Liver (tissue), 3 donors: Measurements from ENCODE around the gene PTPRN2.

Source experiments
- ATF3 ChIP-seq: IDR thresholded peaks from 2 replicates; pipeline ENCODE4 v1.6.1; 2016; ENCODE audit warnings: antibody characterized with exemption
- CTCF ChIP-seq: fragments of 150-350 bp; IDR thresholded peaks from 2 replicates; pipeline ENCODE4 v1.5.1; 2017; ENCODE audit warnings: improper control_type of control experiment, low read depth, low read length; ENCODE audit not compliant: missing input control
- GABPA ChIP-seq, 2 donors: IDR thresholded peaks in 1 of 2; conservative IDR thresholded peaks in 1 of 2; 2 replicates each; pipeline ENCODE4 v1.6.1; 2016; ENCODE audit warnings: antibody characterized with exemption in 2 of 2, mild to moderate bottlenecking in 1 of 2, moderate library complexity in 1 of 2
- NR2F2 ChIP-seq: IDR thresholded peaks from 2 replicates; pipeline ENCODE4 v1.6.1; 2016; ENCODE audit warnings: antibody characterized with exemption
- TAF1 ChIP-seq: conservative IDR thresholded peaks from 2 replicates; pipeline ENCODE4 v1.6.1; 2016; ENCODE audit warnings: antibody characterized with exemption, mild to moderate bottlenecking
- TF ChIP-seq, protein P1 (sequence below): IDR thresholded peaks from 2 replicates; pipeline ENCODE4 v1.6.1; 2016; ENCODE audit warnings: antibody characterized with exemption, mild to moderate bottlenecking
- donor health status: healthy.
- donor health status: healthy.

DNA sequence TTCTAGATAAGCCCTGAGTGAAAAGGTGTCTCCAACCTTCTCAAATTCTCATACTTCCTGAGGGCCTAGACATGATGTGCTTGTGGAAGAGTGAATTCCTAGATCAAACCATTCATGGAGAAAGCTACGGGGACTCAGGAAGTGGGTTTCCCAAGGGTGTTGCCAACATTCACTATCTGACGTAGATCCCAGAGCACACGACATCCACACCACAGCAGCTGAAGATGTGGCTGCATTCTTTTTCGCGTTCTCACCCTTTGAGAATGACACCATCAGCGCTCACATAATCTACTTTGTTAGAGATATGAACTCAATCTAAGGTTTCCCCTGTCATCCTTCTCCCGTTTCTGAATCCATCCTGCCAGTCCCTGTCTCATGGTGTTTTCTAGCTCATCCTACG is 960.0 kb downstream of the PTPRN2 start:
- TF ChIP-seq GABPA (IDR thresholded peaks at IDR 0.05 in 1 of 2, conservative IDR thresholded peaks at IDR 0.05 in 1 of 2) (no peak), NR2F2 (no peak), TAF1 (no peak), CTCF (no peak), ATF3 (no peak)
- TF ChIP-seq, protein P1, sequence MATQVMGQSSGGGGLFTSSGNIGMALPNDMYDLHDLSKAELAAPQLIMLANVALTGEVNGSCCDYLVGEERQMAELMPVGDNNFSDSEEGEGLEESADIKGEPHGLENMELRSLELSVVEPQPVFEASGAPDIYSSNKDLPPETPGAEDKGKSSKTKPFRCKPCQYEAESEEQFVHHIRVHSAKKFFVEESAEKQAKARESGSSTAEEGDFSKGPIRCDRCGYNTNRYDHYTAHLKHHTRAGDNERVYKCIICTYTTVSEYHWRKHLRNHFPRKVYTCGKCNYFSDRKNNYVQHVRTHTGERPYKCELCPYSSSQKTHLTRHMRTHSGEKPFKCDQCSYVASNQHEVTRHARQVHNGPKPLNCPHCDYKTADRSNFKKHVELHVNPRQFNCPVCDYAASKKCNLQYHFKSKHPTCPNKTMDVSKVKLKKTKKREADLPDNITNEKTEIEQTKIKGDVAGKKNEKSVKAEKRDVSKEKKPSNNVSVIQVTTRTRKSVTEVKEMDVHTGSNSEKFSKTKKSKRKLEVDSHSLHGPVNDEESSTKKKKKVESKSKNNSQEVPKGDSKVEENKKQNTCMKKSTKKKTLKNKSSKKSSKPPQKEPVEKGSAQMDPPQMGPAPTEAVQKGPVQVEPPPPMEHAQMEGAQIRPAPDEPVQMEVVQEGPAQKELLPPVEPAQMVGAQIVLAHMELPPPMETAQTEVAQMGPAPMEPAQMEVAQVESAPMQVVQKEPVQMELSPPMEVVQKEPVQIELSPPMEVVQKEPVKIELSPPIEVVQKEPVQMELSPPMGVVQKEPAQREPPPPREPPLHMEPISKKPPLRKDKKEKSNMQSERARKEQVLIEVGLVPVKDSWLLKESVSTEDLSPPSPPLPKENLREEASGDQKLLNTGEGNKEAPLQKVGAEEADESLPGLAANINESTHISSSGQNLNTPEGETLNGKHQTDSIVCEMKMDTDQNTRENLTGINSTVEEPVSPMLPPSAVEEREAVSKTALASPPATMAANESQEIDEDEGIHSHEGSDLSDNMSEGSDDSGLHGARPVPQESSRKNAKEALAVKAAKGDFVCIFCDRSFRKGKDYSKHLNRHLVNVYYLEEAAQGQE, result no peak
